Activated CD8-positive, alpha-beta memory T cell treated with anti-CD3 and anti-CD28 coated beads, Interleukin-2, amount 10 ng/mL, durations not matched to agents 7 days and 5 days (primary cell): Measurements from ENCODE around the gene ITIH2. TPM values are rescaled to one million over a fixed set of nuclear protein-coding genes. Genes with fewer than 3 reads are reported as not detected.

Experiments used
- total RNA-seq, 2 experiments: library from RNA; stranded (reverse); gene quantifications; one replicate each; pipeline ENCODE4 v1.2.3, GENCODE V29; 2021

ITIH2 gene
- total RNA-seq, 2 experiments from 2014 or later = not detected

Other genes starting within 250 kb of the ITIH2 start
- not detected for gene ITIH5, start 36.4 kb upstream of the ITIH2 start, total RNA-seq
- gene KIN, start 84.7 kb downstream of the ITIH2 start, total RNA-seq = 10 to 100 TPM; 12.9 to 15.0 TPM
- gene ATP5F1C, start 84.9 kb downstream of the ITIH2 start, total RNA-seq = 100 to 1,000 TPM; 285 to 287 TPM
- 10 to 100 TPM; 15.6 to 15.8 TPM for gene TAF3, start 115.2 kb downstream of the ITIH2 start, total RNA-seq